HL-60/S4 treated with phorbol 12-myristate 13-acetate at 8.2 ng/mL for 4 days and 3 days (cell line): Measurements from ENCODE around the gene BCR.

Experiments
- in situ Hi-C: fragments of 300-500 bp; cut with MboI; formaldehyde crosslinking; loops from 2 replicates; pipeline ENCODE4 v1.15.0; 2022; ENCODE audit warnings: low sequenced_read_pairs

BCR gene

DNA sequence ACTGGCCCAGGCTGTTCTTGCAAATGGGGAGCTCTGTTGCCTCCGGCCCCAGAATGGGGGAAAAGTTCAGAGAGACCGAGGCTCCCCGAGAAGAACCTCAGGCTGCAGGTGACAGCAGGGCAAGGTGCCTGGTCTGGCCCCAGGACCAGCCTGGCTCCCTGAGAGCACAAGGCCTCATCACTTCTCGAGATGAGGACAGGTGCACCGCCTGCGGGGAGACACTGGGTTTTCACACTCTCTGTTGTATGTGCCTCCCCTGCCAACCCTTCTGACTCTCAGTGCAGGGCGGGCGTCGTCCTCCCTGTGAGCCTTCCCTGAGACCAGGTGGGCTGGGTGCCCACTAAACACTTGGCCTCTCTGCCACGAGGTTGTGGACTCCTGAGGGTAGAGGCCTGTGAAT, 102.2 kb downstream of the BCR start:
- in situ Hi-C loops, result no loop called here

DNA sequence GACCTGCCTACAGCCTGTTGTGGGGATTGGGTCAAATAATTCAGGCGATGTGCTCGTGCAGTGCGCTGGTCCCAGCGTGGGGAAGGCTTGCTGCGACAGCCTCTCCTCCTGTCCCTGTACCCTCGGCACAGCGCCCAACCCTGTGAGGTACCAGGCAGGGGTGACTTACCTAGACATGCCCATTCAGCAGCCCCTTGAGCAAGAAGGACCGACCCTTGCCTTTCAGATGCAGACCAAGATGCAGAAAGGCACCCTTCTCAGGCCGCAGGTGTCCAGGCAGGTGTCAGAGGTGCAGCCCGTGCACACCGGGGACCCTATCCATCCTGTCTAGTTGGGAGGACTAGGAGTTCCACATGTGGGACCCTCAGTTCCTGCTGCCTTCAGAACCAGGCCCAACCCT, 102.7 kb downstream of the BCR start:
- in situ Hi-C loops, result no loop called here

DNA sequence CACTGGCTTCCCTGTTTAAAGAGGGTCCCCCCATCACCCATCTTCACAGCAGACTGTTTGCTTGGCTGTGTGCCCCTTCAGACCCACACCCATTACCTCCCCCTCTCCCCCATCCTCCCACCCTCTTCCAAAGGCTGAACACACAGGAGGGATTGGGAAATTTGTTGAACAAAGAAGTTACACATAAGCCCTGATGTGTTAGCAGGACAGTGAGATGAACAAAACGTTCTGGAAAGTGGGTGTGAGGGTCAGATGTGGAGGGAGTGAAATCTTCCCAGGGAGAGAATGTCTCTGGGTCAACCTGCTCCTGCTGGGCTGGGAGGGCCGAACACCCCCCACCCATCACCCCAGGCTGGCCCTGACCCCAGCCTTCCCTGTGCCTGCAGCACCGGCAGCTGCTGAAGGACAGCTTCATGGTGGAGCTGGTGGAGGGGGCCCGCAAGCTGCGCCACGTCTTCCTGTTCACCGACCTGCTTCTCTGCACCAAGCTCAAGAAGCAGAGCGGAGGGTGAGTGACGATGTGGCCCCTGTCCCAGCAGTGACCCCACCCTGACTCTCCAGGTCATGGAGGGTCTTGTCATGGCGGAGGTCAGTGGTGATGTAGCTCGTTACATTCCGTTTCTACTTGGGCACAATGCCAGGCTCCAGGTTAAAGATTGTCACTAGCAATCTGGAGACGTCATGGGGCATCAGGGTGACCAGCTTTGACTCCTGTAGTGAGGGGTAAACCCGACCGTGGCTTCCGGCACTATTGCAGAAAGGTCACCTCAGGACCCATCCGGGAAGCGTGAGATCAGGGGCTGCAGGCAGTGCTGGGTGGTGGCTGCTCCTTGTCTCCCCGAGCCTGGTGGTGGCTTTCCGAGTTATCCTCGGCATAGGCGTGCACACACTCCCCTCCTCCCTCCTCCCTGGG, 103.5 kb downstream of the BCR start:
- in situ Hi-C loops, result no loop called here

DNA sequence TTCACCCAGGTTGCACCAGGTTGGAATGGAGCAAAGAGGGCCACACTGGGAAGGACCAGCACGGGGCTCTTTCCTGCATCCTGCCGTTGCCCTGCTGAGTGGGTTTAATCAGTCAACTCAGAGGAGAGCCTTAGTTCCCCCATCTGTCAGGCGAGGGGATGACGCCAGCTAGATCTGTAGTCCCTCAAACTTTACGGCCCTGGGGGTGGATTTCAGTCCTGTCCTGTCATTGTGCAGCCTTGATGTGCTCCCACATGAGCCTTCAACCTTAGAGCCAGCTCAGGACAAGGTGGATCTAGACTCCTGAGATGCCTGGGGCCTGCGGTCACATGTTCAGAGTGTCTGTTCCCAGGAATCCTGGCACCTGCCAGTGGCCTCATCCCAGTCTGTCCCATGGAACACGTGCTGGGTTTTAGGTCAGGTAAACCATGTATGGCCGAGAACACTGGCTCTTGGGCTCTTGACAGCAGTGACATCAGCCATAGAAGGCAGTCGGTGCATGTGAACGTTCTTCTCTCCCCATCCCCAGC, 104.3 kb downstream of the BCR start:
- in situ Hi-C loops, result no loop called here

DNA sequence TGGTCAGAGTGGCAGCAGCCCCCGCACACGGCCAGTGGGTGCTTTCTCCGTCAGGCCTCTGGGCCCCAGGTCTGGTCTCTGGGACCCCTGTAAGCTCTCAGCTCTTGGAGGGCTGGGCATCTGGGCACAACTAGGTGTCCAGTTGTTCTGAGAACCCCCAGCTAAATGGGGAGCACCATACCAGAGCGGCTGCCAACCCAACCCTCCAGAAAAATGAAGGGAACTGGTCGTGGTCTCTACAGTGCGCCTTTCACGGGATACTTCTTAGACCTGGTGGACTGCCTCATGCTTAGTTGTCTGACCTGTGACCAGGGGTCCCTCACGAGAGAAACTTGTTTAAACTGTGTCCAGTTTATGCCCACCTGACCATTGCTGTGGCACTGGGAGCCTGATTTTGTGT, 104.9 kb downstream of the BCR start:
- in situ Hi-C loops, result no loop called here

DNA sequence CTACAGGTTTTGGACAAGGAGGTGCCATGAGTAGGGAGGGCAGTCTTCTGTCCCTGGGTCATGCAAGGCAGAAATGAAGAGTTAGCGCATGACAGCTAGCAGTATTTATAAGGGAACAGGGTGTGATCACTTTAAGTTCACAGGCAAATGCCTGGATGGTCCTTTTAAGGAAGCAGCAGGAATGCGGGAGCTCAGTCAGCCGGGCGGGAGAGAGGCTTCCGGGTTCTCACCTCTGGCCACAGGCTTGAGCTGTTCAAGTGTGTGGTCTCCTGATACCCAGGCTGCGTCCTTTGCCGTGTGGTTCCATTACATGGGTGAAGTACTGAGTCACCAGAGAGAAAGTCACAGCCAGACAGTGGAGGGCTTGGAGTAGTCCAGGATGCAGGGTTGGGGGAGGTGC, 105.4 kb downstream of the BCR start:
- in situ Hi-C loops, result no loop called here

DNA sequence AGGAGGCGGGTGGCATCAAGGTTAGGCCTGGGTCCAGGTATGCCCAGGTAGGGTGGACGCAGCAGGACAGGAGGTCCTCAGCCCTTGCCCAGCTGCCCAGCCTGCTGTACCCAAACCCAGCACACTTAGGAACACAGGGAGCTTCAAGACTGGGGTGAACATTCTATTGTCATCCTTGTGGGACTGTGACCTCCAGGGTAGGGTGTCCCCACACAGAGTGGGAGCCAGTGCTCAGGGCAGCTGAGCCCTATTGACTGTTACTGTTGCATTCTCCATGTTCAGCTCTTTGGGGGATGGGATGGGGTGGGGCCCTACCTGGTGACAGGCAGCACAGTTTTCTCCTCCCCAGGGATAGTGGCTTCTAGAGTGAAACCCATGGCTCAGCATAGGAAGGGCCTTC, 106.0 kb downstream of the BCR start:
- in situ Hi-C loops, result no loop called here

DNA sequence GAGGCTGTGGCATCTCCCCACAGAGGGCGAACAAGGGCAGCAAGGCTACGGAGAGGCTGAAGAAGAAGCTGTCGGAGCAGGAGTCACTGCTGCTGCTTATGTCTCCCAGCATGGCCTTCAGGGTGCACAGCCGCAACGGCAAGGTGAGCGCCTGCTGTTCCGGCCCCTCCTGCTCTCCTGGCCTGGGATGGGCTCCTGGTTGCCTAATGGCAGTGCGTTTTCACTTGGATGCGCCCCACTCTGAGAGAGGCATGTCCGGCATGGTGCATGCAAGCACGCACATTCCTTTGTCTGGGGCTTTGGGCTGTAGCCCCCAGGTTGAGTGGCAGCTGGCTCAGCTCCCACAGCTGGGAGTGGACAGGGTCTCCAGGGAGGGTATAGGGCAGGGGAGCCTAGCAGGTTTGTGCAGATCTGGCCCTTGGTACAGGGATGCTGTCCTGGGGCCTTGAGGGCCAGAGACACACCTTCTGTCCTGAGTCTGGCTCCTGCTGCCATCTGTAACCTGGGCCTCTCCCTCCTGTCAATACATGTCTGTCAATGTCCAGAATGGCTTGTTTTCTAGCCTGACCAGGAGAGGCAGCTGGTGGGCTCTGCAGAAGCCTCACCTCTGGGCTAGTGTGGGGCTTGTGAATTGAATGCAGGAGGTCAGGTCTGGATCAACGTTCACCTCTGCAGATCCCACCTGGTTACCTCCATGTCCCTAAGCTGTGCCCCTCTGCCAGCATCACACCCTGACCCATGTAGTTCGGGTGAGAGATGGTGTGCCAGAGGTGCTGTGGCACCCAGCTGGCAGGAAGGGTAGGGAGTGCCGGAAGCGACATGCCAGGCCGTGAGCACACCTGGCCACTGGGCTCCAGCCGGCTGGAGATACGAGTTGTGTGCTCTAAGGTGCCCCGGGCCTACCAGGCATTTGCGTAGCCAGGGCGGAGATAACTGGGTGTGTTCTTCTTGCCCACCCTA, 107.1 kb downstream of the BCR start:
- in situ Hi-C loops, result no loop called here

DNA sequence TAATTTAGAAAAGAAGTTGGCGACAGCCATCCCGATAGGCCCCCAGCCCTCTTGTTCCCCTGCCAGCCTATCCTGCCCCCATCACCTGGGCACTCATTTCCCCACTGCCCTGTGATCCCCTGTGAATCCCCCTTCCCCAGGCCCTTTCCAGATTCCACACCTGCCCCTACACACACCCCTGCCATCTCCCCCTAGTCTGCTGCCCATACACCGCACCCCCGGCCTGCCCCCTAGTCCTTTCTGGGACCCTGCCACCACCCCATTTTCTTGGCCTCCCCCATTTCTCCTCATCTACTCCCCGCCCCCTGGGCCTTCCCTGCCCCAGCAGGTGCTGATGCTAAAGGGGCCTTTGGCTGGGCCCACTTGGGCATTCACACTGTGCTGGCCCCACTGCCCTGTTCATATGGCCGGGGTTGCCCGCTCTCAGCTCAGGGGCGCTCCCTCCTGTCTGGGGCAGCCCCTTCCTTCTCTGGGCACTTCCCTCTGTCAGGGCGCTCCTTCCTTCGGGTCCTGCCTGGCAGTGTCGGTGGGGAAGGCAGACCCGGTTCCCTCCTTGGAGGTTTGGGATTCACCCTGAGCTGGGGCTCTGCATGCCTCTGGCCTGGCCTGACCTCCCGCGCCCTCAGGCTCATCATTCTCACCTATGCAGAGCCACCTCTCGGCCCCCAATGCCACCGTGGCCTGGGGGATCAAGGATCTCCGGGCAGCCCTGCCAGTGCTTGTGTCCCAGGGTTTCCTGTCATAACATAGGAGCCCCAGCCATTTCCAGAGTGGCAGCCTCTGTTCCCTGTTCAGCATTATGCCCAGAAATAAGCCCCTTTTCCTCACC, 108.2 kb downstream of the BCR start:
- in situ Hi-C loops, result no loop called here

DNA sequence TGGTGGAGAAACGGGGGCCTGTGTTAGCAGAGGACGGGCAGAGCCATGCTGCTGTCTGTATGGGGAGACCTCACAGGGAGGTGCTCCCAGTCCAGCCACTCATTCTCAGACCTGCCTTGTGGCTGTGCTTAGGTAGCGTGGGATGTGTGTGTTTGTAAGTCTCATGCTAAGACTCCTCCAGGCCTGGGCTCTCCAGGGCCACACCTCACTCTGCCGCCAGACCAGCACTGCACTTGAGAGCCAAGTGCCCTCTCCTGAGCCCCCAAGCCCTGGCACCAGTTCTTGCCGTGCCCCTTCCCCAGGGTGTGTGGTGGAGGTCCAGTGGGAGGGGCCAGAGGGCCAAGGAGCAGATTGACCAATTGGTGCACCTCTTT, 108.8 kb downstream of the BCR start:
- in situ Hi-C loops, result no loop called here

DNA sequence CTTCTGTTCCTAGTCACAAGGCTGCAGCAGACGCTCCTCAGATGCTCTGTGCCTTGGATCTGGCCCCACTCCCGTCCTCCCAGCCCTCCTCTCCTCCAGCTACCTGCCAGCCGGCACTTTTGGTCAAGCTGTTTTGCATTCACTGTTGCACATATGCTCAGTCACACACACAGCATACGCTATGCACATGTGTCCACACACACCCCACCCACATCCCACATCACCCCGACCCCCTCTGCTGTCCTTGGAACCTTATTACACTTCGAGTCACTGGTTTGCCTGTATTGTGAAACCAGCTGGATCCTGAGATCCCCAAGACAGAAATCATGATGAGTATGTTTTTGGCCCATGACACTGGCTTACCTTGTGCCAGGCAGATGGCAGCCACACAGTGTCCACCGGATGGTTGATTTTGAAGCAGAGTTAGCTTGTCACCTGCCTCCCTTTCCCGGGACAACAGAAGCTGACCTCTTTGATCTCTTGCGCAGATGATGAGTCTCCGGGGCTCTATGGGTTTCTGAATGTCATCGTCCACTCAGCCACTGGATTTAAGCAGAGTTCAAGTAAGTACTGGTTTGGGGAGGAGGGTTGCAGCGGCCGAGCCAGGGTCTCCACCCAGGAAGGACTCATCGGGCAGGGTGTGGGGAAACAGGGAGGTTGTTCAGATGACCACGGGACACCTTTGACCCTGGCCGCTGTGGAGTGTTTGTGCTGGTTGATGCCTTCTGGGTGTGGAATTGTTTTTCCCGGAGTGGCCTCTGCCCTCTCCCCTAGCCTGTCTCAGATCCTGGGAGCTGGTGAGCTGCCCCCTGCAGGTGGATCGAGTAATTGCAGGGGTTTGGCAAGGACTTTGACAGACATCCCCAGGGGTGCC, 109.8 kb downstream of the BCR start:
- in situ Hi-C loops, result no loop called here

DNA sequence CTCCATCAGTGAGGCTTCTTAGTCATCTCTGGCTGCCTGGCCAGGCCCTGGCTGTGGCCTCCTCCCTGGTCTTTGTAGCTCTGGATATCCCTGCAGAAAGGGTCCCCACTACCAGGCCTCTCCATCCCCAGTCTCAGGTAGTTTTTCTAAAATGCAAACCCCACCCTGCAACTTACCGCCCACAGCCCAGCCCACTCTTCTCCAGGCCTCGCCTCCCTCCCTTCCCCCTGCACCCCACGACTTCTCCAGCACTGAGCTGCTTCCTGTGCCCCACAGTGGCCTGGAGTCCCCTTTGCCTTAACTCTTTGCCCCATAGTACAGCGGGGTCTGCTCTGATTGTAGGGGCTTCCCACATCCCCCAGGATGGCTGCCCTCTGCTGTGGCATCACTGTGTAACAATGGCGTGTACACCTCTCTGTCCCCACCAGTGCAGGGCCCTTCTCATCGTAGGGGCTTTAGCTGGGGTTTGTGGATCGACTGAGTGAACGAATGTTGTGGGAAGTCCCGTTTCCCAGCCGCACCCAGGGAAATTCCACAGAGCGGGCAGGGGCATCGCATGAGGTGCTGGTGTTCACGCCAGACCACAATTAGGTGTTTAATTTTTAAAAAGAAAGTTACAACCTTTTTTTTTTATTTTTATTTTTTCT, 111.6 kb downstream of the BCR start:
- in situ Hi-C loops, result no loop called here

DNA sequence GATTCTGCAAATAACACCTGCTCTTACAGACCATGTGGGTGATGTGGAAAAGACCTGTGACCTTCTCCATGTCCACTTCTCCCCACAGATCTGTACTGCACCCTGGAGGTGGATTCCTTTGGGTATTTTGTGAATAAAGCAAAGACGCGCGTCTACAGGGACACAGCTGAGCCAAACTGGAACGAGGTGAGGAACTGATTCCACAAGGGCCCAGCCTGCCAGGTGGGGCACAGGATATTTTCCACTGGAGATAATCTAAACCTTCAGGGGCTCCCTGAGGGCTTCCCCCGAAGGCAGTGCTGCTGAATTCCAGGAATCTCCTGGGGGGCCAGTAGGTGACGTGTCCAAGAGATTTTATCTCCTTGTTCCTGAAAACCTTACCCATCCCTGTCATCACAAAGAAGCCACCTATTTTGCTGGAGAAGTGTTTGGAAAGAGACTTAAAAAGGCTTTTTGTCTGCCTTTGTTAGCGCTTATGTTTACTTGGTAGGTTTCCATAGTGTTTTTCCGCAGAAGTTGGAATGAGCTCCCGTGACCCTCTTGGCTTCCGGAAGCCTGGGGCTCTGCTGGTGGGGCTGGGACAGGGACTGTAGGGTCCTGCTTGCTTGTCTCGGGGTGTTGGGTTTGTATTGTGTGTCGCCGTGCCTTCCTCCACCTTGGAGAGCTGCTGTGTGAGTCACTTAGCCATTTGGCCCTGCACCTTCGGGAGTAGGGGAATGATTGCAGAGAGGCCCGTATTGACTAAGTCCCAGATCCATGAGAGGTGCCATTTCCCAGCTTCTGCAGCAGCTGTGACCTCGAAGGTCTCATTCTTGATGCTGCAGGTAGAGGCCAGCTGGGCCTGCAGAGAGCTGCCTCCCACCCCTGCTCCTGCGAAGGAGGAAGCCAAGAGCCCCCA, 112.4 kb downstream of the BCR start:
- in situ Hi-C loops, result no loop called here

DNA sequence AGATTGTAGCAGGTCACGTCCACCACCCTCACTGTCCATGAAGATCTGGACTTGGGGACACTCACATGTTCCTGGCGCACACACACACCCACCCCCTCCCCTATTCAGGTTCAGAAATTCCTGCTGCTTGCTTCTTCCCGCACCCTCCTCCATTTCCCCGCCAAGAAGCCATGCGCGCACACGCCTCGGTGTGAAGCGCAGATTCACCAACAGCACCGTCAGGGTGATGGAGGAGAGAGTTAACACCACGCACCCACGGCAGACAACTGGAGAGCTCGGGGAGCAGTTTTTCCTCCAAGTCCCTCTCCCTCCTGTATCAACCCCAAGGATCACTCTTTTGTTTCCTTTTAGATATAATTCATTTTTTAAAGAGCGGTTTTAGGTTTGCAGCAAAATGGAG, 113.4 kb downstream of the BCR start:
- in situ Hi-C loops, result no loop called here

DNA sequence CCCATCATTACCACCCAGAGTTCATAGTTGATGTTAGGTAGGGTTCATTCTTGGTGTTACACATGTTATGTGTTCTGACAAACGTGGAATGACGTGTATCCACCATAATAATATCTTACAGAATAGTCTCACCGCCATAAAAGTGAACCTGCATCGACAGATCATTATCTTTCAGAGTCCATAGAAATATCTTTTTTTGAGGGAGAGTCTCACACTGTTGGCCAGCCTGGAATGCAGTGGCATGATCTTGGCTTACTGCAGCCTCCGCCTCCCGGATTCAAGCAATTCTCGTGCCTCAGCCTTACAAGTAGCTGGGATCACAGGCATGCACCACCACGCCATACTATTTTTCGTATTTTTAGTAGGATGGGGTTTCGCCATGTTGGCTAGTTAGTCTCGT, 113.9 kb downstream of the BCR start:
- in situ Hi-C loops, result no loop called here

DNA sequence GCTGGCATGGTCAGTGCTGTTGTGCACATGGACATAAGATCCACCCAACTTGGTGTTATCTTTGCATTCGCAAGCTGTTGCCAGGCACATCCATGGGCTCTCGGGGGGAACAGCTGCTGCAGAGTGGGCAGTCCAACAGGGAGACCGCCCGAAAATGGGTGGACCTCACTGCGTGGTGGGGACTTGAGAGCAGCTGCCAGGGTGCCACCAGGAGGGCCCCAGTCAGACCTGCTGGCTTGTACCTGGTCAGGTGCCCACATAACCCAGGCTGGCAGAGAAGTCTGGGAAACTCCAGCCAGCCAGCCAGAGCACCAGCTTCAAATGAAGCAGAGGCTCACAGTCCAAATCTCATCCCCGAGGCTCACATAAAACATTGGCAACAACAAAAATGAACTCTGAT, 120.2 kb downstream of the BCR start:
- in situ Hi-C loops, result no loop called here

DNA sequence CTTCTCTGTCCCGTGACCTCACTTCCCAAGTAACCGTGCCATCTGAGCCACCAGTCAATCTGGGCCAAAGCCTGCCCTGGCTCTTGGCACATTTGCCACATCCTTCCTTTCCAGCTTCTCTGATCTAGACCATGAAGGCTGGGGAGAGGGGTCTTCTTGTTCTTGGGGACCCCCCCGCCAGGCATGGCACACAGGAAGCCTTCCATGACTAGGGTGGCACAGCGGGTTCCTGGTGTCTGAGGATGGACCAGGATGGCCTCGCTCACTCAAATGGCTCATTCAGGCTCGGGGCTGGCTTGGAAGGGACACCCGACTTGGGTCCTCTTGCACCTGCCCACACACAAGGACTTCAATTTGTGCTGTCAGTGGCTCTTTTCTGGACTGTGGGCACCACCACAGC, 121.3 kb downstream of the BCR start:
- in situ Hi-C loops, result no loop called here
